Suppressor macrophage (primary cell): ENCODE results near the gene BMP4.
A peak's percentile ranks its signal among the peaks of the same experiment; 100 is the strongest.

Source experiments
- DNase-seq, 4 experiments: peaks; one replicate each; pipeline ENCODE4 v3.0.0-alpha.2; 2020 to 2022

BMP4 gene

GRCh38 chr14:53963320-53964227 lies 6.9 kb upstream of the BMP4 start:
- DNase-seq: no peak

DNA sequence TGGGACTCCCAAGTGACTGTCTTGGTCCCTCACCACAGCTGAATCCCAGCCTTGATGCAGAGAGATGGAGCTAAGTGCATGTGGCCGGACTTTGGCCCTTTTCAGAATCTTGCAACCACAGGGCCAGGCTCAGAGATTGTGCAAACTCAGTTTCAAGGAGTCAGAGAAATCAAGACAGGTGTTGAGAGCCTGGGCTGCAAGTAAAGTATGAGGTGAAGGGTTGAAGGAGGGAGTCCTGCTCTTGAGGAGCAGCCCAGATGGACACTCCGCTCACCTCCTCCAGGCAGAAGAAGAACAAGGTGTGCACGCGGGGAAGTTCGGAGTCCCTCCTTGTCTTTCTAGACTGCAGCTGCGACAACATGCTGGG lies 6.3 kb upstream of the BMP4 start:
- DNase-seq: no peak

- DNase-seq: no peak
These were observed 2.0 kb upstream of the BMP4 start for GRCh38 chr14:53958628-53959027.

GRCh38 chr14:53957739-53958138 lies 1.1 kb upstream of the BMP4 start:
- no peak for DNase-seq

DNA sequence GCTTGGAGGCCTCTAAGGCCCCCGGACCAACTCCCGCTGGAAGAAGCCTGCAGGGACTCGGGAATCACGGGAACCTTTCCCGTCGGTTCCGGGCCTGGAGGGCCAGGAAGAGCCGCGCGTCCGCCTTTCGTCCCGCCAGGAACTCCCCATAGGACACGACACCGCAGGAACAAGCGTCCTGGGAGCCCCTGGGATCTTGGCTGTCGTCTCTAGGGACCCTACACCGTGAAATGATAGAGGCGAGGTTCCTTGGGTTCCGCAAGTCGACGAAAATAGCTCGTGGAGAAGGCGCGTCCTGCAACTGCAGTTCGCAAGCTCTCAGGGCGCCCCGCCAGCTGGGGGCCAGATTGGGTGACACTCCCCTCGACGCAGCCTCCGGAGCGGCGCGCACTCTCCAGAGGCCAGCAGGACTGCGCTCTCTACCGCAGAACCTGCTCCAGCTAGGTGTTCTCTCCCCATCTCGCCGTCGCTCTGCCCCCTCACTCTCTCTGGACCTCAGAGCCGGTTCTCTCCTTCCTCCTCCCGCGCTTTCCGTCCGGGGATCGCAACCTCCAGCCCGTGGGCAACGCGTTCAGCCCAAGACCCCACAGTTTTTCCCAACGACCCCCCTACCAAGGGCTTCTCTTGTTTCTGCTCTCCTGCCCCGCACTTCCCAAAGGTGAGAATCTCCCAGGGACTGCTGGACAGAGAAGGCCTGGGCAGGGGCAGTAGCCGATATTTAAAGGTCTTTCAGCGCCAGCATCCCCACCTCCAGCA lies 776 bp downstream of the BMP4 start:
- no peak for DNase-seq

DNA sequence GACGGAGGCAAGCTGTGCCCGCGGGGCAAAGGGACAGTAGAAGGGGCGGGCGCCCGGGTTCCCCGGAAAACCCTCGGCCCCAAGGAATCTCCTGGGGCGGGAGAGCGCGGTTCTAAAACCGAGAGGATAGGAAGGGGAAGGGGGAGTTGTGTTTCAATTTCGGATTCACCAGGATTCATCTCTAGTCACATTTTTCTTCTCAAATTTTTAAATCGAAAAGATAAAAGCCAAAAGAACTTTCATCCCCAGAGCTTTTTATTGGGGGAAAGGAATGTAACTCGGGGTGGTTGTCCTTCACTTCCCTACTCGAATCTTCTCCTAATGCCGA lies 1.4 kb downstream of the BMP4 start:
- DNase-seq: no peak

DNA sequence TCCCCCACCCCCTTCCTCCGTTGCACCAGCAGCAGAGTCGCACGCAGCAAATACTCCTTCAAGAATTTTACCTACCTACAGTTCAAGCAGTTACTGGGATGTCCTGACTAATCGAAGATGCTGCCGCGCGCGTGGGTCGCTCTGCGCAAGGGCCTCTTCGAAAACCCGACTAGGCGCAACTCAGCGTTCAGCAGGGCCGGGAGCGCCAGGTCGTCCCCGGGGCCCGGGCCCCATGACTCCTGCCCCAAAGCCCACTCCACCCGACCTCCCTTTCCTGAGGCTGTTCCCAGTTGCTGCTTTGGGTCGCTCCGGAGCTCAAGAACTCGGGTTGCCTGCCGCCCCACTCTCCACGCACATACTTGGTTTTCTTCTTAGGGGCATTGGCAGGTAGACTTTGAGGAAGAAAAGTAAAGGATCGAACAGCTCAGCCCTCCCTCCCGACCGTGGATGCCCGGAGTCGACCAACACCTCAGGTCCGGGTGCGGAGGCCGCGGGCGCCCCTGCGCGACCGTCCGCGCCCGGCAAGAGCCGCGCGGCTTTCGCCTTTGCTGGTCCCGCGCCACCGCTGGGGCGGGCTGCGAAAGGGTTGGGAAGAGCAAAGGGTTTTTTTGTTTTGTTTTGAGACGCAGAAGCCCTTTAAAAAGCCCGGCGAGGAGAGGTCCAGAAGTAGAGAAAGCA lies 1.9 kb downstream of the BMP4 start:
- peak in 3 of 4 experiments; percentile 21 to 45 (median 36) for DNase-seq

DNA sequence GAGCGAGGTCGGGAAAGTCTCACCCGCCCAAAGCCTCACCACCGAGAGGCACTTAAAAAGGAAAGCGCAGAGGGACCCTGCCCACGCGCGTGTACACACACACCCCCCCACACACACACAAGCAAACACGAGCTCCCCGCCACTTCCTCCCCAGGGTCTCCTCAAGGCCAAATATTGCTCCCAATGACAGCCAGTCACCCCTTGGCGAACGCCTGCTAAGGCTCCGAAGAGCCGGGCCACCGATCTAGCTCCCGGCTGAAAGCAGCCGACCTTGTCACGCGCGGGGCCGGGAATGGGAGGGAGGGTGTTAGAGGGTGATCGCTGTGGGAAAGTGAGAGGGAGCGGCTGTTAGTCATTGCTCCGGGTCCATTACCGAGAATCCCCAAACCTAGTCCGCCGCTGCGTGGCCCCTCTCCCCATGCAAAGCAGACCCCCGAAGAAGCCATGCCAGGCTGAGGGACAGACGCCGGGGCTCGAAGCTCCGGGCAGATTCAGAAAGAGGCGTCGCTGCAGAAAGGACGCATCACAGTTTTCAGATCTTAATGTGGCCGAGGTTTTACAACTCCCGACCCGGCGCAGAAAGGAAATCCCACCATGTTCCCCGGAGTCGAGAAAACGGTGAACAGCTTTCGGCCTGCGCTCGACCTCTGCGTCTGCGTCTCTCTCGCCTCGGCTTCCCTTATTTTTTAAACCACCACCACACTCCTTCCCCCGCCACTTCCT lies 2.6 kb downstream of the BMP4 start:
- peak; percentile 8 to 39 (median 22) for DNase-seq

DNA sequence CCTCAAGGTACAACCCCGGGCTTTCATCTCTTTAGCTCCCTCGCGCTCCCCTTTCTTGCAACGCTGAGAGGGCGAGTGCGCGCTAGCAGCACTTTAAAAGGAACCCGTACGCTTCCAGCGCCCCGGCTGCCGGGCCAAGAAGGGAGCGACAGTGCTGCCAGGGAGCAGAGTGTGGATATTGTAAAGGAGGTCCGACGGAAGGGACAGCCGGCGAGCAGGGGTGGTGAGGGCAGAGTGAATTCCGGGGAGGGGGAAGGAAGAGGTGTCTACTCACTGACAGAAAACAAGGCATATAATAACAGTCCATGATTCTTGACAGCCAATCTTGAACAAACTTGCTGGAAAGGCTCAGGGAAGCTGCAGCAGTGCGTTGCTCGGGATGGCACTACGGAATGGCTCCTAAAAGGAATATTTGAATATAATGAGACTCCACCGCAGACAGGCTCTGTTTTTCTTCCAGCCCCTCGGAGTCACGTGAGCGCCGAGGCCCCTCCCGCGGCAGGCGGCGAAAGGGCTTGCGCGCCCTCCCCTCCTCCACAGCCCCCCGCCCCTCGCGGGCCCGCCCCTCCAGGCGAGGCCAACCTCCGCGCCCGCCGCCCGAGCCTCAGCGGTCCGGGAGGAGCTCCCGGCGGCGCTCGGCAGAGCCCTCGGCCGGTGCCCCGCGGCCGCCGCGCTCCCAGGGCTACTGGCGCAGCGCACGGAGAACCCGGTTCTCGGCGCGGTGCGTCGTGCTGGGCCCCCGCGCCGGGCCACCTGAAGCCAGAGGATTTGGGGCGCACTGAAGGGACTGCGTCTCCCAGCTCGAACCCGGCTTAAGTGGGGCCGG lies 3.4 kb downstream of the BMP4 start:
- peak in 3 of 4 experiments; percentile 7 to 29 (median 16) for DNase-seq

- no peak for DNase-seq
These were observed 4.1 kb downstream of the BMP4 start for GRCh38 chr14:53952533-53952932.

DNA sequence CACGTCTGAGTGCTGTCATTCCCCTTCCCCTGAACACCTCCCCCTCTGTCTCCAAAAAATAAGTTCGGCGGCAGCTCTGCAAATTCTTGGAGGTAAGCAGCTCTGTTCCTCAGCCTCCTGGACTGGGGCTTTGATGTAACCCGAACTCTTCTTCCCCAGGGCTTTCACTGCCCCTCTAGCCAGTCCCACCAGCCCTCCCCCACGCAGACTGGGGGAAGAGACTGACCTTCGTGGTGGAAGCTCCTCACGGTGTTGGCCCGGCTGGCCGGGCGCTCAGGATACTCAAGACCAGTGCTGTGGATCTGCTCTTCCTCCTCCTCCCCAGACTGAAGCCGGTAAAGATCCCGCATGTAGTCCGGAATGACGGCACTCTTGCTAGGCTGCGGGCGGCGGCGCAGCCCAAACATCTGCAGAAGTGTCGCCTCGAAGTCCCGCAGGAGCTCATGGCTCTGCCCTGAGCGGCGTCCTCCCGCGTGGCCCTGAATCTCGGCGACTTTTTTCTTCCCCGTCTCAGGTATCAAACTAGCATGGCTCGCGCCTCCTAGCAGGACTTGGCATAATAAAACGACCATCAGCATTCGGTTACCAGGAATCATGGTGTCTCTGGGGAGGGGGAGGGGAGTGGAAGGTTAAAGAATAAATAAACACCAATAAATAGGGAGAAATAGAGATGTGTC lies 4.9 kb downstream of the BMP4 start:
- no peak for DNase-seq

GRCh38 chr14:53951243-53951626 lies 5.4 kb downstream of the BMP4 start:
- DNase-seq: no peak

DNA sequence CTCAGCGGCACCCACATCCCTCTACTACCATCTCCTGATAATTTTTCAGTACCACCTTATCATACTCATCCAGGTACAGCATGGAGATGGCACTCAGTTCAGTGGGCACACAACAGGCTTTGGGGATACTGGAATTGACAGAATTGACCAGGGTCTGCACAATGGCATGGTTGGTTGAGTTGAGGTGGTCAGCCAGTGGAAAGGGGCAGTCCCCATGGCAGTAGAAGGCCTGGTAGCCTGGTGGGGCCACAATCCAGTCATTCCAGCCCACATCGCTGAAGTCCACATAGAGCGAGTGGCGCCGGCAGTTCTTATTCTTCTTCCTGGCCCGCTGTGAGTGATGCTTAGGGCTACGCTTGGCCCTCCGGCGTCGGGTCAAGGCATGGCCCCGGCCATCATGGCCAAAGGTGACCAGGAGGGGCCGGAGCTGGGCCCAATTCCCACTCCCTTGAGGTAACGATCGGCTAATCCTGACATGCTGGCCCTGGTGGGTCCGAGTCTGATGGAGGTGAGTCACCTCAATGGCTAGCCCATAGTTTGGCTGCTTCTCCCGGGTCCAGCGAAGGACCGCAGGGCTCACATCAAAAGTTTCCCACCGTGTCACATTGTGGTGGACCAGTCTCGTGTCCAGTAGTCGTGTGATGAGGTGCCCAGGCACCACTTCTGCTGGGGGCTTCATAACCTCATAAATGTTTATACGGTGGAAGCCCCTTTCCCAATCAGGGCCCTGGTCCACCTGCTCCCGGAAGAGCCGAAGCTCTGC lies 6.4 kb downstream of the BMP4 start:
- DNase-seq: no peak

- DNase-seq: no peak
These were observed 7.4 kb downstream of the BMP4 start for GRCh38 chr14:53949201-53949600.

GRCh38 chr14:53948205-53948884 lies 8.3 kb downstream of the BMP4 start:
- no peak for DNase-seq

DNA sequence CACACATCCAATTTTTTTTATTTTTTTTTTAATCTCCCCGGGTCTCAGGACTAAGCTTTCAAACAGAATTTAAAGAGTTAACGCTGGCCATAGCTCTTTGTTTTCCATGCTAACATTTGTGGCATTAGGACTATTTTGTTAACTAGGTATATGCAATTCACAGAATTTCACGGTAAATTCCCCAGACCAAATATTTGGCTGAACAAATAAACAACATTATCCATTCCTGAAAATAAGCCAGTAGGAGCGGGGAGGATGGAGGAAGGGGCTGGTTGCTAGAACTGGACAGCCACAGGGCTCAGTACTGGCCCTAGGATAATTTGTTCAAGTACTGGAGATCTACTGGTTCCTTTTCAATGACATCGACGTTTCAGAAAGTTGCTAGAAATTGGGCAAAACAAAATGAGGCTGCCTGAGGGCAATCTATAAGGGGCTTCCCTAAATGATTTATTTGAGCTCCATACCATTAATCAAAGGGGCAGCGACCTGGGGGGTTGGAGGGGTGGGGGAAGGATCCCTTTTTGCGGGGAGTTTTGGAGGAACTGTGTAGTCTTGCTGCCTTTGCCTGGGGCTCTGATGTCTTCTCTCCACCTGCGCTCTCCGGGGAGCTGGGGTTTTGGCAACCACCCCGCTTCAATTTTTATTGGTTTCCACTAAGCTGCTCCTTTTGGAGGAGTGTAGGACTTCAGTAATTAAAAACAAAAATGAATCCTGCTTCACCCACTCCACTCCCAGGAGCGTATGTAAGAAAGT lies 9.0 kb downstream of the BMP4 start:
- no peak for DNase-seq

DNA sequence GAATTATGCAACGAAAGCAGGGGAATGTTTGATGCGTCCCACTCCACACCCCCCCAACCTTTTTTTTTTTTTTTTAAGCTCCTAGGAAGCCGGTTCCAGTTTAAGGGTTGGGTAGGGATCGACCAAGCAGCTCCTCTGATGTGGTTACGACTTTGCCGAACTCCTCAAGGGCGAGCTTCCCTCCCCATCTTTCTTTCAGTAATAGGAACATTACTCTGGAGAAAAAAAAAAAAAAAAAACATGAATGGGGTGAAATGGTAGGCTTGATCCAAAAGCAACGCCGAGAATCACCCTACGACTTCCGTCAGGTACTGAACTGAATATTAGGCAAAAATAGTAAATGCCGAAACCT lies 9.6 kb downstream of the BMP4 start:
- DNase-seq: no peak

DNA sequence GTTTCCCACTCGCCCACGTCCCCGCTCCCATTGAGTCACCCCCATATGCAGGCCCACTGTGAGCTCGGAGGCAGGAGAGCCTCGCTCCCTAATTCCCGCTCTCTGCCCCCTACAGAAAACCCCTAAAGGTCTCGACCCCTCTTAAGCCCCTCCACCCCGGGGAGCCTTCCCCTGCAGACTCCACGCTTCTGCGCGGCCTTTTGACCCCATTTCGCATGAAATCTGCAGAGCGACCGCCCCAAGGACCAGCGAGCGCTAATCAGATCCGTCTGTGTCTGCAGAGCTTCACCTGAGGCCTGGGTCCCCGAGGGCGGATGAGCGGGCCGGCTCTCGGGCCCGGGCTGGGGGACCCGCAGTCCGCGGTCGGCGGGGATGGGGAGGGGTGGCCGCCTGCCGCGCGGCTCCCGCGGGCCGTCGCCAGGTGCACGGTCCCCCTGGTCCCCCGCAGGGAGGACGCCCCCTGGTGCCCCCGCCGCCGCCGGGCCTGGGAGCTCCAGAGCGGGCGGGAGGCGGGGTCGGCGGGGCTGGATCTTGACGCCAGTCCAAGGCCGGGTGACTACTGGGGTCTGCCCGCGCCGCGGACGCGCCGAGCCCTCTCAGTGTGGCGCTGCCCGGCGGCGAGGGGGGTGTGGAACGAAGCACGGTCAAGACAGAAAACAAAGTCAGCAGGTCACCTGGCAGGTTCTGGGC lies 10.1 kb downstream of the BMP4 start:
- no peak for DNase-seq

DNA sequence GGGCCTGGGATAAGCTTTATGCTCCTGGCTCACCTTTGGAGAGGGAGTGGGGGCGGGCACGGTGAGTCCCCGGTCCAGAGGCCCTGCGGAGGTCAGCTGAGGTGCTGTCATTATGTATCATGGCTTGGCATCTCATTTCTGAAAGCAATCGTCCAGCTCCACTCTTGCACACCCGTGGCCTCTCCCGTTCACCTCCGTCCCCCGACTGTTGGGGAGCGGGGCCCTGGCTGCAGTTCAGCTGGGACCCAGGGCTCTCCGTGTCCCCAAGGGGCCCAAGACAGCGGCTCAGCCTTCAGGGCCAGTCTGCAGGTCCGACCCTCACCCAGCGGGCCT lies 10.6 kb downstream of the BMP4 start:
- no peak for DNase-seq
